Neural progenitor cell (in vitro differentiated cells): ENCODE measurements around the gene DLG2. TPM values are rescaled to one million over a fixed set of nuclear protein-coding genes. Genes with fewer than 3 reads are reported as not detected.

Experiments
- DNase-seq: peaks from one replicate; pipeline ENCODE4 v3.0.0-alpha.2; 2016; ENCODE audit warnings: low spot score
- H2AFZ ChIP-seq: fragments of 200-600 bp; sonication (generic); replicated peaks from 2 replicates; pipeline ENCODE4 v1.6.1; 2016; ENCODE audit warnings: antibody characterized with exemption
- H3F3A ChIP-seq: fragments of 200-600 bp; sonication (generic); 2 replicates; pipeline ENCODE4 v1.6.1; 2016; ENCODE audit warnings: antibody characterized with exemption, low read depth
- H3K27ac ChIP-seq: fragments of 200-600 bp; sonication (generic); 2 replicates; pipeline ENCODE4 v1.5.1; 2016; ENCODE audit warnings: mild to moderate bottlenecking
- H3K27me3 ChIP-seq: fragments of 200-600 bp; sonication (generic); 2 replicates; pipeline ENCODE4 v1.6.1; 2016; ENCODE audit warnings: mild to moderate bottlenecking, moderate library complexity
- H3K36me3 ChIP-seq: fragments of 200-600 bp; sonication (generic); 2 replicates; pipeline ENCODE4 v1.5.1; 2016
- H3K4me1 ChIP-seq: fragments of 200-600 bp; sonication (generic); 2 replicates; pipeline ENCODE4 v1.6.1; 2016; ENCODE audit warnings: mixed run types
- H3K4me2 ChIP-seq: fragments of 200-600 bp; sonication (generic); 2 replicates; pipeline ENCODE4 v1.6.1; 2016
- H3K4me3 ChIP-seq: fragments of 200-600 bp; sonication (generic); 2 replicates; pipeline ENCODE4 v1.5.1; 2016
- H3K79me2 ChIP-seq: fragments of 200-600 bp; sonication (generic); 2 replicates; pipeline ENCODE4 v1.6.1; 2016; ENCODE audit warnings: low read depth
- H3K9ac ChIP-seq: fragments of 200-600 bp; sonication (generic); 2 replicates; pipeline ENCODE4 v1.6.1; 2016
- H3K9me3 ChIP-seq: fragments of 200-600 bp; sonication (generic); 2 replicates; pipeline ENCODE4 v1.5.1; 2016; ENCODE audit warnings: low read depth
- H4K20me1 ChIP-seq: fragments of 200-600 bp; sonication (generic); 2 replicates; pipeline ENCODE4 v1.6.1; 2016; ENCODE audit warnings: low read depth
- H3K27ac Mint-ChIP-seq: 3 replicates; pipeline ENCODE4 v1.8.0; 2021; ENCODE audit warnings: mixed read lengths
- H3K27me3 Mint-ChIP-seq: 2 replicates; pipeline ENCODE4 v1.8.0; 2022; ENCODE audit warnings: low read depth, mild to moderate bottlenecking, inconsistent platforms, moderate library complexity, mixed read lengths; ENCODE audit not compliant: insufficient read depth
- H3K36me3 Mint-ChIP-seq: 3 replicates; pipeline ENCODE4 v1.8.0; 2021; ENCODE audit warnings: mixed read lengths
- H3K4me1 Mint-ChIP-seq: 3 replicates; pipeline ENCODE4 v1.8.0; 2021; ENCODE audit warnings: mixed read lengths
- H3K4me3 Mint-ChIP-seq: 3 replicates; pipeline ENCODE4 v1.8.0; 2021; ENCODE audit warnings: mild to moderate bottlenecking, moderate library complexity, mixed read lengths
- H3K9me3 Mint-ChIP-seq: 3 replicates; pipeline ENCODE4 v1.8.0; 2020; ENCODE audit warnings: mixed read lengths
- EZH2 ChIP-seq: fragments of 200-600 bp; sonication (generic); IDR thresholded peaks from 2 replicates; pipeline ENCODE4 v1.6.1; 2017; ENCODE audit warnings: antibody characterized with exemption, mild to moderate bottlenecking, moderate library complexity
- EZH2phosphoT487 ChIP-seq: fragments of 200-600 bp; sonication (generic); IDR thresholded peaks from 2 replicates; pipeline ENCODE4 v1.6.1; 2017; ENCODE audit warnings: antibody characterized with exemption
- total RNA-seq: library from RNA; depleted of rRNA; stranded (reverse); fragments of >200 nt; gene quantifications from 2 replicates; pipeline ENCODE4 v1.2.3, GENCODE V29; 2015; ENCODE audit warnings: low replicate concordance
- TF ChIP-seq, protein P1 (sequence below): fragments of 200-600 bp; sonication (generic); IDR thresholded peaks from 2 replicates; pipeline ENCODE4 v1.5.1; 2017; ENCODE audit warnings: antibody characterized with exemption, mild to moderate bottlenecking

The DLG2 gene
- total RNA-seq, 1 donor from 2014 or later: 7.5 TPM

DNA sequence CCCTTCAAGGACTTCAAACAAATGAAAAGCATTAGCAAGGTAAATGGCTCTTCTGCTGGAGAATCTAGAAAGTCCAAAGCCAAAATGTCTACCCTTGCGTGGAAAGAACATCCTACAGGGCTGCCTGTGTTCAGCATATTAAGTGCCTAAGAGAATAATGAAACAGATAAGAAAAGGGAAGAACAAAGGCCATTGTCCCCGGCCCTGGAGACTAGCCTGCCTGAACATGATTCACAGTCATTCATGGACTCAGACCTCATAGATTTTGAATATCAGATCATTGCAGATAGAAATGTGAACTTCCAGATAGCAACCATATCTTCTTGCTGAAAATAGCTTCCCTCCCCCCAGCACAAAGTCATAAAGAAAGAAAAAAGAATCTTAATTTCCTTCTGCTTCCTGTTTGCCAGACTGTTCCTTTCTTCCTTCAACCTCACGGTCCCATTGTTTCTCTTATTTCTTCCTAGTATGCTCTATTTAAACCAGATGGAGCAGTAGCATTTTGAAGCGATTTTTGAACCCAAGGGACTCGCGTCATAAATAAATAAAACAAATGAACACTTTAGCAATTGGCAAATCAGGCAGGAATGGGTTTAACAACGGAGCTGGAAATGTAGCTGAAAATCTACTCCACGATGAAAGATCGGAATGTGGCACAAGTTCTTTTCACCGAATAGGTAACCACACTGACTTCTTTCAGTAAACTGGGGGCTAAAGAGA, 1932.8 kb downstream of the DLG2 start:
- Mint-ChIP-seq H3K4me3 (no peak overlapping the region), H3K36me3 (no peaks in the 10 kb centered on the region), H3K27me3 (peaks cover 2% of the 10 kb centered on the region), H3K9me3 (no peaks in the 10 kb centered on the region), H3K4me1 (peaks cover 14% of the 10 kb centered on the region), H3K27ac (no peak overlapping the region)
- Histone ChIP-seq H3K4me1 (peaks cover 16% of the 10 kb centered on the region), H3K9ac (no peak overlapping the region), H3K36me3 (no peaks in the 10 kb centered on the region), H3K27me3 (no peaks in the 10 kb centered on the region), H3F3A (peaks cover 6% of the 10 kb centered on the region), H2AFZ (no peak overlapping the region), H3K79me2 (no peaks in the 10 kb centered on the region), H3K4me2 (no peak overlapping the region), H3K9me3 (no peaks in the 10 kb centered on the region), H3K27ac (no peak overlapping the region), H4K20me1 (no peaks in the 10 kb centered on the region), H3K4me3 (no peak overlapping the region)
- DNase-seq: no peak
- TF ChIP-seq, protein P1, sequence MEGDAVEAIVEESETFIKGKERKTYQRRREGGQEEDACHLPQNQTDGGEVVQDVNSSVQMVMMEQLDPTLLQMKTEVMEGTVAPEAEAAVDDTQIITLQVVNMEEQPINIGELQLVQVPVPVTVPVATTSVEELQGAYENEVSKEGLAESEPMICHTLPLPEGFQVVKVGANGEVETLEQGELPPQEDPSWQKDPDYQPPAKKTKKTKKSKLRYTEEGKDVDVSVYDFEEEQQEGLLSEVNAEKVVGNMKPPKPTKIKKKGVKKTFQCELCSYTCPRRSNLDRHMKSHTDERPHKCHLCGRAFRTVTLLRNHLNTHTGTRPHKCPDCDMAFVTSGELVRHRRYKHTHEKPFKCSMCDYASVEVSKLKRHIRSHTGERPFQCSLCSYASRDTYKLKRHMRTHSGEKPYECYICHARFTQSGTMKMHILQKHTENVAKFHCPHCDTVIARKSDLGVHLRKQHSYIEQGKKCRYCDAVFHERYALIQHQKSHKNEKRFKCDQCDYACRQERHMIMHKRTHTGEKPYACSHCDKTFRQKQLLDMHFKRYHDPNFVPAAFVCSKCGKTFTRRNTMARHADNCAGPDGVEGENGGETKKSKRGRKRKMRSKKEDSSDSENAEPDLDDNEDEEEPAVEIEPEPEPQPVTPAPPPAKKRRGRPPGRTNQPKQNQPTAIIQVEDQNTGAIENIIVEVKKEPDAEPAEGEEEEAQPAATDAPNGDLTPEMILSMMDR: no peak
- no peak for TF ChIP-seq EZH2phosphoT487
- TF ChIP-seq EZH2: no peak

DNA sequence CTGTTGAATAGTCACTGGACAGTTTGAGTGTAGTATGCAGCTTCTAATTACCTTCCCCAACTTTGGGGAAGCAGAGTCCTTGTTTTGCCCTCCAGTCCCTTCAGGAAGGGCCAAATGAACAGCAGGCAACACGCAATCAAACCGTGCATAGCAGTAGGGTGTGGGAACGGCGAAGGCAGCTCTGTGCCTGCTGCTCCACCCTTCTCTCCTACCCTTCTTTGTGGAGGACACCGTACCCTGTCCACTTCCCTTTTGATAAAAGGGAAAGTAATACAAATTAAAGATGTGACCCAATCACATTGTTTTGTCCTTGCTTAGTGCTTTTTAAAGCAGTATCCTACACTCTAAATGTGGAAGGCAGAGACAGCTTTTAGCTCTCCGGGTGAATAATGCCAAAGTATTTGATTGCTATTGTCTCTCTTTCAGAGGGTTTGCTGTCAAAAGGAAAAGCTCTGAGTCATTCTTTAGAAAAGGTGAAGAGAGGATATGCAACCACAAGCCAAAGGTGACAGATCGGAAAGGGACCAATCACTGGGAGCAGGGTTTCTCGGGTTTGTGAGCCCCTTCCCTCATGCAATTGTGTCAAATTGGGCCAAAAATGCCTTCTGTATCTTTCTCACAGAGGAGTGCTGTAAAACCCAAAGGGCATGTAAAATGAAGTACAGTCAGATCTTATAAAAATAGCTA, 1933.7 kb downstream of the DLG2 start:
- Histone ChIP-seq H3F3A (peaks cover 6% of the 10 kb centered on the region), H3K4me3 (no peak overlapping the region), H3K79me2 (no peaks in the 10 kb centered on the region), H4K20me1 (no peaks in the 10 kb centered on the region), H3K4me1 (peaks cover 16% of the 10 kb centered on the region), H2AFZ (peak overlapping the region; percentile 72), H3K27me3 (no peaks in the 10 kb centered on the region), H3K4me2 (peak overlapping the region; percentile 19), H3K9me3 (no peaks in the 10 kb centered on the region), H3K36me3 (no peaks in the 10 kb centered on the region), H3K27ac (no peak overlapping the region), H3K9ac (no peak overlapping the region)
- H3K27me3 Mint-ChIP-seq: peaks cover 2% of the 10 kb centered on the region
- no peak for TF ChIP-seq EZH2
- DNase-seq: no peak
- no peaks in the 10 kb centered on the region for H3K36me3 Mint-ChIP-seq
- H3K4me3 Mint-ChIP-seq: no peak overlapping the region
- H3K4me1 Mint-ChIP-seq: peaks cover 14% of the 10 kb centered on the region
- no peak overlapping the region for H3K27ac Mint-ChIP-seq
- H3K9me3 Mint-ChIP-seq: no peaks in the 10 kb centered on the region

DNA sequence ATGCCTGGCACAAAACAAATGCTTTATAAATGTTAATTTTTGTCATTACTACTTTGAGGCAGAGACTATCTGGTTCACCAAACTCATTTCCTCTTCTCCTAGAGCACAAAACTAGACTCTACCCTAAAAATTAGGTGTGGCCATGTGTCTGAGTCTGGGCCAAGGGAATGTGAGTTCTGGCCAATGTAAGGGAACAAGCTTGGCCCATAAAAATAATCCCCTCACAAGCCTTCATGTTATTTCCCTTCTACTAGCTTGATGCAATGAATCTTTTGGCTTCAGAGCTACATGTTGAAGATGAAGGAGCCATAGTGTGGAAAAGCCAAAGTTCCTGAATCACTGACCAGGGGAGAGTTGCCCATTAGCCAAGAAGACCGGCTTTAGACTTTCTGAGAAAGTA, 1934.5 kb downstream of the DLG2 start:
- H3K9ac ChIP-seq: no peak overlapping the region
- H3K27ac ChIP-seq: no peak overlapping the region
- H3K4me3 Mint-ChIP-seq: no peak overlapping the region
- peaks cover 16% of the 10 kb centered on the region for H3K4me1 ChIP-seq
- peaks cover 6% of the 10 kb centered on the region for H3F3A ChIP-seq
- H3K27ac Mint-ChIP-seq: no peak overlapping the region
- no peaks in the 10 kb centered on the region for H3K9me3 Mint-ChIP-seq
- no peak overlapping the region for H3K4me3 ChIP-seq
- peaks cover 2% of the 10 kb centered on the region for H3K27me3 Mint-ChIP-seq
- no peaks in the 10 kb centered on the region for H3K27me3 ChIP-seq
- no peaks in the 10 kb centered on the region for H4K20me1 ChIP-seq
- no peaks in the 10 kb centered on the region for H3K36me3 Mint-ChIP-seq
- TF ChIP-seq EZH2phosphoT487 (no peak), EZH2 (no peak)
- TF ChIP-seq, protein P1: no peak
- H3K36me3 ChIP-seq: no peaks in the 10 kb centered on the region
- H2AFZ ChIP-seq: no peak overlapping the region
- H3K4me2 ChIP-seq: no peak overlapping the region
- no peaks in the 10 kb centered on the region for H3K79me2 ChIP-seq
- no peak for DNase-seq
- H3K4me1 Mint-ChIP-seq: peaks cover 19% of the 10 kb centered on the region
- H3K9me3 ChIP-seq: no peaks in the 10 kb centered on the region

DNA sequence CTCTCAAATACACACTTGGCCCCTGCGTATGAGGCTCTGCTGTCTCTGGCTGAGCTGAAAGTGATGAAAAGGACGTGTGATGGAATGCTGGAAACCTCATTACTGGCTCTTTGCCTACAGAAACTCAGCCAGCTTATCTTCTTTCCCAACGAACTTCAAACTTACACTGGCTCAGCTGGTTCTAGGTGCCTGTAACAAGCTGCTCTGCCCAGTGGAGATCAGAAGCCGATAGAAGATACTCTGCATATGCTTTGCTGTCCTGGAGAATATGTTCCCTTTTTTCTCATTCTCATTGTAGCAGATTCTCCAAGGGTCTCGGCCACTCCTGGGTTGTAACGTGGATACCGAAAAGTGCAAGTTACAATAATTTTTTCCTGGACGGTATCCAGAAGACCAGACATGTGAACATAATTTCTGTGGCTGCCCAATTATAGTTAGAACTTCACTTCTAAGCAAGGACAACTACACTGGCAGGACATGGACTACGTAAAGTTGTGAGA, 1935.6 kb downstream of the DLG2 start:
- peaks cover 6% of the 10 kb centered on the region for H3F3A ChIP-seq
- no peak overlapping the region for H3K9ac ChIP-seq
- no peak overlapping the region for H3K27ac Mint-ChIP-seq
- no peaks in the 10 kb centered on the region for H3K79me2 ChIP-seq
- H3K4me1 Mint-ChIP-seq: peaks cover 21% of the 10 kb centered on the region
- H2AFZ ChIP-seq: no peak overlapping the region
- H3K27me3 ChIP-seq: no peaks in the 10 kb centered on the region
- no peak for DNase-seq
- H4K20me1 ChIP-seq: no peaks in the 10 kb centered on the region
- TF ChIP-seq EZH2phosphoT487 (no peak), EZH2 (no peak)
- TF ChIP-seq, protein P1: no peak
- no peaks in the 10 kb centered on the region for H3K9me3 ChIP-seq
- no peak overlapping the region for H3K4me3 ChIP-seq
- peaks cover 16% of the 10 kb centered on the region for H3K4me1 ChIP-seq
- H3K9me3 Mint-ChIP-seq: no peaks in the 10 kb centered on the region
- no peak overlapping the region for H3K4me3 Mint-ChIP-seq
- no peaks in the 10 kb centered on the region for H3K36me3 ChIP-seq
- H3K4me2 ChIP-seq: no peak overlapping the region
- H3K27me3 Mint-ChIP-seq: peaks cover 2% of the 10 kb centered on the region
- H3K27ac ChIP-seq: no peak overlapping the region
- H3K36me3 Mint-ChIP-seq: no peaks in the 10 kb centered on the region
